Islet of Langerhans (tissue), 1 donor: ENCODE measurements around the gene HOXB3.

Experiments
- FAIRE-seq: peaks from one replicate; lab custom pipeline; 2011; peaks lifted over from hg19 to GRCh38; lab: Jason Lieb, UNC

The HOXB3 gene

DNA sequence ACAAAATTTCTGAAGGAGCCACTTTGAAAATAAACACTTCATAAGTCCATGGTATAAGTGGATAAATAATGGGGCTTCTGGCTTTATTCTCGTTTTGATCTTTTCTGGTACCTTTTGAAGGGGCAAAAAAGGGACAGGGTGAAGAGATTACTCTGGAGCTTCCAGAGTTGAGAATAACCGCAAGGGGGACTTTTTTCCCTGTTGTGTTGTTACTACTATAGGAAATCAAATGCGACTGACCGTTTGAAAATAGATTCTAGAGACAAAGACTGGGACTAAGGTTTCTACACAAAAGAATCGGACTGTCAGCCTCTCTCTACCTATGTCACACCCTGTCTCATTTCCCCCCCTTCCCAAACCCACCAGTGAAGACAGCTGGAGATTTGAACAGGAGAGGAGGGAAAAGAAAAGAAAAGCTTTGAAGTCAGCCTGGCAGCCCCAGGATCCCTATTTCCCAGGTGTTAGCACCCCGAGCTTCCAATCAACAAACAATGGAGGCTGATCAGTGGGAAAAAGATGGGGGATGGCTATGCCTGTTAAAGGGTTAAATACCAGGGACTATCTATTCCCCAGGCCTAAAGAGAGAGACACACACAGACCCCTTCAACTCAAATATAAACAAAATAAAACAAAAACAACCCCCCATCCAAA, 20.2 kb downstream of the HOXB3 start:
- FAIRE-seq, result no peak

DNA sequence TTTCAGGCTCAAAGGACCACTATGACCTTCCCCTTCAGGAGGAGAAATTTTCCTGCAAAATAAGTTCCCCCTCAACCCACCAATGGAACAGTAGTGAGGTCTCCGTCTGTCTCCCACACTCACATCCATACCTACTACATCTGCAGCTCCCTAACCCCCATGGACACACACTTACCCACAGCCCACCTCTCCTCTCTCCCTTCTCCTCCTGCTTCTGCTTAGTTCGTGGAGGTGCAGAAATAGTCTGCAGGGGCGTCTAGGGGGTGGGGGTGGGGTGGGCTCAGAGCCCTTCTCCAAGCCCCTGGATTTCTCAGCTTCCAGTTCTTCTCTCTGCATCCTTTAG, 20.8 kb downstream of the HOXB3 start:
- FAIRE-seq, result no peak

DNA sequence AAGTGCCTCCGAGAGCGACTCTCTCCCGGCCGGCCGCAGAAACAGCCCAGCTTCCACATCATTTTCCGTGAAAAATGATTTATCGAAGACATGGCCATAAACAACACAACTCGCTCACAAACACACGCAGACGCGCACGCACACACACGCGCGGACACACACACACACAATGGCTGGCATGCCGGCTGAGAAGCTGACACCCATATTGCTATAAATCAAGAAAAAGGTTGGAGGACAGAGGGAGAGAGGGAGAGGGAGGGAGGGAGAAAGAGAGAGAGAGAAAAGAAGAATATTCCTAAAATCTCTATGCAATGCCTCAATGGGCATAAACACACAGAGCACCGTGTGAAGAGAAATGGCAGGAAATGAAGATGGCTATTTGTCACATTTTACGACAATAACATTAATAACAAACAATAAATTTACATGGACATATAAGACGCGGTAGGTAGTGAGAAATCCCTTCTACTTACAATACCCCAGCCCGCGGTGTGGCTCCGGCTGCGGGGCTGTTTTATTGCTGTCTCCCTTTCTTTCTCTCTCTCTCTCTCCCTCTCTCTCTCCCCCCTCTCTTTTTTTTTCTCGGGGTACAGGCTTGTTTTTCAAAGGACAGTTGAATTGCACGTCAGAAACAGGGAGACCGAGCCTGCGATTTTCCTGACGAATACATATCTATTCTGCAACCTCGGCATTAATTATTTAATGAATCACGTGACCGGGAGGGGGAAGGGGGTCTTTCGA, 21.4 kb downstream of the HOXB3 start:
- no peak for FAIRE-seq

DNA sequence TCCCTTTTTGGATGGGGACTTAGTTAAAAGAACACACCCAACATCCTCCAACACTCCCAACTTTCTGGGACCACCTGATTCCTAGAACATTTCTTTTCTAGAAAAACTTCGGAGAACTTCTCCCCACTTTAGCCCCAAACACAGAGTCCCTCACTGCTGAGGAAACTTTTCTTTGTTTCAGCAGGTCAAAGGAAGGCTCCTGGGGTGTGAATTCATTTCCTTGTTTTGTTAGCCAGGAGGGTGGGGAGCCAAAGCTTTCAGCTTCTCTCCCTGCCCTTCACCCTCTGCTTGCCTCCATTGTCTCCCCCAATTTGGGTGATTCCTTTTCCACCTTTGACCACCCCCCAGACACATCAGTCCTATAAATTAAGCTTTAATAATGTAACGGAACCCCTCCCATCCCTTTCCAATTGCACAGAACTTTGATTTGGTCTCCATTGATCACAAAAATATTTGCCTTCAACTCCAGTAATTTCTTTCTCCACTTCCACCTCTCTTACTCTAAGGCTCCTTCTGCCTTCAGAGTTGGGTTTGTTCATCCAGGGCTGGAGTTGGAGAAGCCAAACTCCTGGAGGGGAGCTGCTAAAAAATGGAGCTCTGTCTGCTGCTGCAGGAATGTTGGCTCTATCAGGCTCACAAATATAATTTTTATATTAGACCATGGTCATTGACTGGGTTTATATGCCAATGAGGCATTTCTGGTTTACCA, 22.2 kb downstream of the HOXB3 start:
- FAIRE-seq, result no peak

DNA sequence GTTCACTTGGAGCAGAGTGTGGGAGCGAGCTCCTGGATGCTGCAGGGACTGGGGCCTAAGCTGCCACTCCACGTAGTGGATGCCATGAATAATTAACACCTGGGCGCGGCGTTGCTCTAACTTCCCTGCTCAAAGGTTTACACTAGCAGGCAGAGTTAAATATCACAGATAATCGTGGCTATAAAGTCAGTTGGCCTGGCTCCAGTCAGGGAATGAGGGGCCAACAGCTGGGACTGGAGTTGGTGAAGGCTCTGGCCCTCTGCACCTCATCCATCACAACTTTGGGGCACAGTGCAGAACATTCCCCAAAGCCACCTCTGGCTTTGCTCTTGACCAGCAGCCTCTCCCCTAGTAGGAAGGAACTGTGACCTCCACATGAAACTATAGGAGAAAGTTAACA, 22.8 kb downstream of the HOXB3 start:
- FAIRE-seq, result no peak

DNA sequence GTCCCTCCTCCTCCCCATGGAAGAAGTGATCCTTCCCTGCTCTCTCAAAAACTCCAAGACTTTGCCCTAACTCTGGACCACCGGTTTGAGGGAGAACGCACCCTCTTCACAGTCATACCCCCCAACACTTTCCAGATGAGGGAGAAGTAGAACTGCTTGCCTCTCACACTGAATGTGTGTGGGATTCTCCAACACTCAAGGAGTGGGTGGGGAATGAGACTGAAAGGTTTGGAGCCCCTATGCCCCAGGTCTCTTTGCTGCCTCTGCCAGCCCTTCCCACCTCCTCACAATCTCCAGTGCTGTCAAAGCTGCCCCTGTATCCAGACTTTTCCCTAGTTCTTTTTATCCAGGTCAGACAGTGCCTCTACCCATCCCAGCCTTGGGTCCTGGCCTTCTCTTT, 23.3 kb downstream of the HOXB3 start:
- no peak for FAIRE-seq

DNA sequence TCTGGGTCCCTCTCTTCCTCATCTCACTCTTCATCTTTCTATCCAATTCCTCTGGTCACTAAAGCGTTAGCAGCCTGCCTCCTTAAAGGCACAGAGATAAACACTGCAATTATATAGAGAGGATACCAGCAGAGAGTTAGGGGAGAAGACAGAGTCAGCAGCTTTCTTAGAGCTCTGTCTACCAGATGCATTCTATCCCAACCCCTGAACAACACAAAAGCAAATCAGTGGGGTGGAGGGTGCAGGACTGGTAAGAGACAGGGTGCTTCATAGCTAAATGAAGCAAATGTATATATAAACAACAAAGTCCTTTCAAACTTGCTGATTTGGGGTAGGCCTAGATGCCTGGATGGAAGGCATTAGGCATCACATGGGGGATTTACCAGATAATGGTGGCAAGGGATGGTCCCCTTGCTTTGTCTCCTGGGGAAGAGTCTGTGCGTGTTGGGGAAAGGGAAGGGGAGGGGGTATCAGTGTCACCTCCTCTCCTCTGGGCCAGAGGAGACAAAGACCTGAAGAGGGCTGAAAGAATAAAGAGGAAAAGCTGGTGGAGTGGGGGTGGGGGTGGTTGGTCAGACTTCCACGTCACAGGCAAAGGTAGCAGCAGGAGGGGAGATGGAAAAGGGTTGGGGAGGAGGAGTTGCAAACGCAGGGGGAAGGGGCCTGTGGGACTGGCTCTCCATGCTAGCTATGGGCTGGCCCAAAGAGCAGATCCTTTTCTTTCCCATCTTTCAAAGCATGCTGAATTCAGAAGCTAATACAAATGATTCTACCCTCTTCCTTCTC, 23.9 kb downstream of the HOXB3 start:
- FAIRE-seq, result no peak

DNA sequence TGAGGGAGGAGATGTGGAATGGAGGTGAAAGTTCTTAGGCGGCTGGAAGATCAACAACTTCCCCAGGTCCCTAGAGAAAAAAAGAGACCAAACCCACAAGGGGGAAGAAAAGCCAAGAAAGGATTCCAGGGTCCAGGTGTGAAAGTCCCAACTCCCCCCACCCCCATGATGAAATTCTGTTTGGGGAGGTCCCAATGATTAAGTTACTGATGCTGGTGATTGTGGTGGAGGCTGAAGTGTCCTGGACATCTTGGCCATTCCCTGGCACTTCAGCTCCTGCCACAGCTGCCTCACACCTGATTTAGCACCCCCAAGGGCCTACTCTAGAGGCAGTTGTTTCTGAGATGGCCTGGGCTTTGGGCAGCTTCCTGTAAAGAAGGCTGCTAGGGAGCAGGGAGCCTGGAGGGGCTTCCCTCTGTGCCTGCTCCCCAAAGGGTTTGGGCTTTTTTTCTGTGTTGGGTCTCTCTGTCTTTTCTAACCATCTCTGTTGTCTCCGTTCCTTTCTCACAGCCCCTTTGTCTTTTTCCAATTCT, 25.0 kb downstream of the HOXB3 start:
- FAIRE-seq, result no peak

DNA sequence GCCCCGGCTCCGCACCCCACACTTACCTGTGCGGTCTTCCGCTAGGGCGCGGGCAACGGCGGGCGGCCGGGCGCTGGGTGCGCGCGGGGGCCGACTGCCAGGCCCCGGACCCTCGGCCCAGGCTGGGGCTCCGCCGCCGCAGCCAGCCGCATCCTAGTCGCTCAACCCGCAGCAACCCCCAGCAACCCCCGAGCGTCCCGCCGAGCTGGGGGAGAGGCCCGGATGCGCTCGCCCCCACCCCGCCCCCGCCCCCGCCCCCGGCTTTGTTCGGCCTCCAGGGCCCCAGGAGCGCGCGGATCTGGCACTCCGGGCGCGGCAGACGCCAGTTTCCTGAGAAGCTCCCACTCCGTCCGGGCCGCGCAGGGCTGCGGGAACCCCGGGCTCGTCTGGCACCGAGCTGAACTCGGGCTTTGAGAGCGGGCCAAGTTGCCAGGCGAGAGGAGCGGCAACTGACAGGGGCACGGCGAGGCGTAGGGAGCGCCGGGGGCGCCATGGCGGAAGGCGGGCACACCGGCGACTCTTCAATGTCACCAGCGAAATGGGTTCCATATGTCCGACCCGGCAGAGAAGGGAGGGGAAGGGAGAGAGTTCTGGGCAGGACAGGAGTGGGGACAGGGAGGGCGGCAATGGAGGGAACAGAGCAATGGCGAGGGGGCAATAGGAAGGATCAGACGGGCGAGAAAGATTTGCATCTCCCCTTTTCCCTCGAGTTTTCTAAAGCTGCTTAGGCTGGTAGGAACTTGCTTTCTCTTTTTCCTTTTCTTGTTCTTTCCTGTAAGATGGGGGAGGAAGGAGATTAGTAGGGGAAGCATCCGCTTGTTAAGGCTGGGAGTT, 25.6 kb downstream of the HOXB3 start:
- no peak for FAIRE-seq

DNA sequence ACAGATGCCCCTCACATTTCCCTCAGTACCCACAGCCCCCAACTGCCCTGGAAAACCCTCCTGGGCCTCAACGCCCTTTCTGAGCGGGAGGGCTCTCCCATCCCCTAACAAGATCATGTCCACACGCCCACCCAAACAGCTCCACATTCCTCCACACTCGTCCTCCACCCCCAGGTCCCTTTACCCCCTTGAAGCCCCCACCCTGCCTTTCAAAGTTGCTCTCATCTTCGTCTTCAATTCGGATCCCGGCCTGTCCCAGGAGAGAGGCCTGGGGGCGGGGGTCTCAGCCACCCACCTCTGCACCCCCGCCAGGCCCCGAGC, 26.2 kb downstream of the HOXB3 start:
- no peak for FAIRE-seq

DNA sequence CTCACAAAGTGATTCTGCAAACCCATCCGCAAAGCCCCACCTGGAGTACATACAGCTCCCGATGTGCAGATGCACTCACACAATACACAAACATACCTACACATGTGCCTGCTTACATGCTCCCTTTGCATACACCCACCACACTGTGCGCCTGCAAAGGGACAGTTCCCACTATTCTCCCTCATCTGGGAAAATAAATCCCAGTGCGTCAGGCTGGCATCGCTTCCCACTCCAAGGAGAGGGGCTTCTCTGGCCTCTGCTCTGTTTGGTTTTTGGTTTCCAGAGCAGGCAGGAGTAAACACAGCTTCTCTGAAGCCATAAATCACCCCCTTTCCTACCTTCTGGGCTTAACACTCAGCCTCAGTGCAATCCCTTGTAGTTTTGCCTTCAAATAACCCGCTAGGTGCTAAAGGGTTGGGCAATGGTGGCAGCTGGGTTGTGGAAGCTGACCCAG, 26.6 kb downstream of the HOXB3 start:
- FAIRE-seq, result no peak

DNA sequence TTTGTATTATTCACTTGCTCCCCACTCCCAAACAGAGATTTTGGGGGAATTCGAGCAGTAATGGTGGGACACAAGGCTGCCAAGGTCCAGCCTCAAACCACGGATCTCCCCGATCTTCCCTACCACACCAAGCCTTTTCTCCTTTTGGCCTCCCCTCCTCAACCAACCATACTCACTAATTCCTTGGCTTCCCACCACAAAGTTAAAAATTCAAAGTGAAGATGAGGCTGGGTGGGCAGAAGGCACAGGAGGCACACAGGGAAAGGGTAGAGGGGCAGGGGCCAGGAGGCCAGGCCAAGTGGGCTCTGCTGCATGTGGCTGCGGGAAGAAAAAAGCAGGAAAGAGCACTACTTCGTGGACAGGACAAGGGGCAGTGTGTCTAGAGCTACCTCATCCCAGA, 27.1 kb downstream of the HOXB3 start:
- FAIRE-seq, result no peak

DNA sequence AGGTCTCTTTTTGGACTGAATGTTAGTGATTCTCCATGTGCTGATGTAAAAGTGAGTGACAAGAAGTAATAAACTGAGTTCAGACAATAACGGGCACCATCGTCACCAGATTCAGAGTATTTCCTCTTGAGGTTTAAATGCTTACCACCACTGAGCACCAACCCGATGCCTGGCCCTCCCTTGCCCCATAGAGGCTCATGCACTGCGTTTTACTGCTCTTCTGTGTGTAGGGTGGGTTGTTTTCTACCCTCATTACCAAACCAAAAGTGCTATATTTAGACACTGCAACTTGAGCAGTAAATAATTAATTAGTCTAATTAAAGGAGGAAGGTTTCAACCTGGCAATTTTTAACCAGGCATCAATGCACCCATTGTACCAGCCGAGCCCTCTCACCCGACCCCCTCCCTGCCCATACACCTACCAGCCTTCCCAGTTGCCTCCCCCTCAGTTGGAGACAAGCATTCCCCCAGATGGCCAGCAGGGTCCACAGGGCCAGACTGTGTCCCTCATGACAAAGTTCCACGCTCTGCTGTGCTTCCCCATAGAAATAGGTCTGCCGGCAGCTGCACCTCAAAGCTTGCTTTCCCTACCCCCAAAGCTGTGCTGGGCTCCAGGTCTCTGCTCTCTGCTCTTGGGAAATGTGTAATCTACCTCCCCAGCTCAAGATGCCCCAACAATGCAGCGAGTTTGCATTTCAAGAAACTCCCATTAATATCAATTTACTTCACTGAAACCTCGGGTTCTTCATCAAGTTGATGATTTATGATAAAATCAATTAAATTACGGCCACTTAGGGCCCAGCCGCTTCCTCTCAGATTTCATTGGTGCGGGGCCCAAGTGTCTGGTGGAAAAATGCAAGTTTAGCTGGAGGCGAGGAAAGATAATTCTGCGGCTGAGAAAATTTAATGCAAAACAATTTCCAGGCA, 27.9 kb downstream of the HOXB3 start:
- no peak for FAIRE-seq

DNA sequence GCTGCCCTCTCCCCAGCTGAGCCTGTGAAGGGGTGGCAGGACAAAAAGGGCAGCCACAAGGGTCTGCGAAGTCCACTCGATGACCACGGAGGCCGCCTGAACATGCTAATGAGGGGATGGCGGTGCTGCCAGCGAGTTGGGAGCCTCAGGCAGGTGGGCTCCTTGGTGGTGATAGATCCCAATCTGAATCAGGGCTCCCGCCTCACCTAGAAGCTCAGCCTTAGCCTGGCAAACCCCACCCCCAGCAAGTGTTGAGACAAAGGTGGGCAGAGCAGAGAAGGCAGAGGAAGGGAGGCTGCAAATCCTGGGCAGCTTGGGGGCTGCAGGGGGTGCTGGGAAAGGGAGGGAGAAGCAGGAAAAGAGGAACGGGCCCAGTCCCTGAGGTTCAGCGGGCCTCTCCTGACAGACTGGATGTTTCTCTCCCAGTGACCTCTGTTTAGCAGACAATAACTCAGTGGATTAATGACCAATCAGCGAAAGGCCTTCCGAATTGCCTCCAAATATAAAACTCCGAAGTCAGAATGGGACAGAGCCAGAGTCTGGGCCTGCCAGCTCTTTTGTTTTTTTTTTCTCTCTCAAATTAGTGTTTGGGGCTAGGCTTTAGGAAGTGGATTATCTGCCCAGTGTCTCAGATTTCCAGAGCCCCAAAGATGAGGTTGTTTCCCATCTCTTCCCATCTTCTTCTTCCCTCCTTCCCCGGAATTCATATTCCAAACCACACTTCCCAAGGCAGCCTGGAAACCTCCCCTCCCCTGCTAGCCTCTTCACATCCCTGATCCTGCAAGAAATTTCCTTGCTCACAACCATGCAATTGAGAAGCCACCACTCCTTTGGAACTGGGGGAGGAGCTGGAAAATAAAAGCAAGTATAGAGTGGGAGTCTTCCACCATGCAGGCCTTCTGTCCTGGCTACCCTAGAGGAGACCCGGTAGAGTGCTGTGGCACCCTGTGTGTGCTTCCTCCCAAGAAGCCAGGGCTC, 29.9 kb downstream of the HOXB3 start:
- FAIRE-seq, result no peak

DNA sequence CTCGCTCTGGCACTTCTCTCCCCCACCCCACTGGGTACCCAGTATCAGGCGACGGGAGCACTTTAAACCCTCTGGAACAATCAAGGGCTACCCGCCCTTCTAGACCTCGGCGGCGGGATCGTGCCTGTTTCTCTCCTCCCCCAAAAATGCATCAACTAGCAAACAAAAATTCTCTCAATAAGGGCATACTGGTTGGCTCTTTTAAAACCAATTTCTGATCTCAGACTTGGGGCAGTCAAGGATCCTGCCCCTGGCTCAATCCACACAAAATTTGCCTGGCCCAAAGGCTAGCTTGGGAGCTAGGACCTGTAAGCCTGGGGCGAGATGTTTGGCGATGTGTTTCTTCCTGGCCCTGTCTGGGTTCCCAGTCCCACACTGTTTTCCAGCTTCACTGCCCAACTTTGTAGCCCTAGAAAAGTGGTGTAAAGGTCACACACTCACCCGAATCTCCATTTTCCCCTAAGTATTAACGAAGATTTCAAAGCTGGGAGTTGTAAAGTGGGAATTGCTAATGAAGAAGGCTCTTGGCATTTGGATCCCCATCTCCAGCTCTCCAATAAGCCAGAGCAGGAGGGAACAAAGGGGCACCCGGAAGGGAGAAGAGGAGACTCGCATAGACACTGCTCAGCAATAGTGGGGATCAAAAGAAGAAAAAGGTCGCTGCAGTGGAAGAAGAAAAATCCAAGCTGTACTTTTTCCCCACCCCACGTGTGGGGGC, 30.8 kb downstream of the HOXB3 start:
- FAIRE-seq, result no peak

DNA sequence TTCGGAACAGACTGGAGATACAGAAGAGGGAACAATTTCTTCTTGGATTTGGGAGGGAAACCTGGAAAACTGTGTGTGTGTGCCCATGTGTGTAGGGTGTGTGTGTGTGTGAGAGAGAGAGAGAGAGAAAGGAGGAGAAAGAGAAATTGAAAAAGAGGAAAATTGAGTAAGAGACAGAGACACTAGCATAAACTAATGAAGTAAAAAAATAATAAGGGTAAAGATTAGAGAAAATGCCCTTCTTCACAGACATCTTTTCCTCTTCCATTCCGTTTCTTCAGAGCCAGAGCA, 31.3 kb downstream of the HOXB3 start:
- no peak for FAIRE-seq

DNA sequence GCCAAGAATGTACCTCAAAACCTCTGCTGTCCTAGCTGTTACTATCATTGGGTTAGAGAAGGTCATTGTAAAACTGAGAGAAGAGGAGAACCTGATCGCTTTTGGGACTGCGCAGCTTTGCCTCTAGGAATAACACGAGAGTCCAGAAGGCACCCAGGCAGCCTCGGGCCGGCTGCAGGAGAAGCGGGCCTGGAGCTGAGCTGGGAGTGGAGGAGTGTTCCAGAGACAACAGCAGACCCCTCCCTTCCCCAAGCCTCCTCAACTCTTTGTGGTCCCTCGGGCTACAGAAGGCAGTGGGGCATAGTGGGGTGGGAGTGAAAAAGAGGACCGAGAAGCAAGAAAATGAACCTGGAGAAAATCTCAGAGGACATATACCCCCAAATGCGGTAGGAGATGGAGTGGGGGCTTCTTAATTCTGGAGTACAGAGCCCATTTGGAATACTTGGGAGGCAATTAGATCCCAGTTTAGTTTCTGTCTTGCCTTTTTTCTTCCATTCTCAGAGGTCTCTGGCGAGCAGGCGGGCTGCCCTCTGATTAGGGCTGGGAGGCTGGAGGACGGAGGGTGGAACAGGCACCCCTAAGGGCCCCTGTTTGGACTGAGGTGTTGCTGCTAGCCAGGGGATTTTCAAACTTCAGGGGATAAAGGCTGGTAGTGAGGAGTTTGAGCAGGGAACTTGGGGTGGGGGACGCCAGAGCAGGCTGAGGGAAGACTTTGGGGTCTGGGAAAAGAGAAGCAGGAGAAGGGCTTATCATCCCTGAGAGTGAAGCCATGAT, 31.8 kb downstream of the HOXB3 start:
- no peak for FAIRE-seq
